HCT116 (cell line): ENCODE measurements around the gene TRAT1. TPM values are rescaled to one million over a fixed set of nuclear protein-coding genes. Genes with fewer than 3 reads are reported as not detected.

Experiments used
- ATAC-seq: fragments of 200-7000 bp; cut with Tn5 transposase; 2 replicates; pipeline ENCODE4 v1.9.1; 2020; ENCODE audit warnings: mild to moderate bottlenecking, moderate library complexity
- BruUV-seq: library from RNA; stranded (reverse); fragments of 400-500 nt; replicated peaks from 2 replicates; lab custom pipeline; 2021; lab: Mats Ljungman, UMichigan
- CTCF ChIA-PET: fragments of 300-600 bp; sonication (Branson Sonifier 250); formaldehyde crosslinking; loops from one replicate; lab custom pipeline; 2021; ENCODE audit warnings: antibody characterized with exemption; lab: Charles Lee
- POLR2A ChIA-PET: fragments of 300-600, 350-600 bp; sonication (Branson Sonifier 250); formaldehyde crosslinking; loops from one replicate; lab custom pipeline; 2021; ENCODE audit warnings: antibody characterized with exemption; lab: Charles Lee
- RAD21 ChIA-PET, 2 experiments: fragments of 300-600 bp; sonication (Branson Sonifier 250); formaldehyde crosslinking; loops; one replicate each; lab custom pipeline; 2023; ENCODE audit warnings: low total read pairs in 2 of 2; ENCODE audit not compliant: uncharacterized antibody in 2 of 2, unreplicated experiment in 2 of 2, low non-redundant PET in 1 of 2; lab: Charles Lee
- DNase-seq: peaks from one replicate; pipeline ENCODE4 v3.0.0-alpha.2; 2010; ENCODE audit warnings: low read depth, low spot score
- H2AFZ ChIP-seq: fragments of 200-600 bp; shearing (Covaris generic), sonication (generic); 2 replicates; pipeline ENCODE4 v1.6.1; 2017; ENCODE audit warnings: low read depth, mixed run types, mixed read lengths, antibody characterized with exemption, low read length; ENCODE audit not compliant: poor library complexity, severe bottlenecking
- H3K27ac ChIP-seq: 2 replicates; pipeline ENCODE4 v1.5.1; 2012; ENCODE audit warnings: low read depth, low read length
- H3K27me3 ChIP-seq: fragments of 200-600 bp; sonication (generic); 2 replicates; pipeline ENCODE4 v1.6.1; 2016; ENCODE audit warnings: mixed run types, low read length, mixed read lengths; ENCODE audit not compliant: insufficient read depth
- H3K36me3 ChIP-seq, 2 experiments: fragments of 200-500 bp in 1 of 2; fragments of 200-600 bp in 1 of 2; sonication (Bioruptor generic) in 1 of 2; sonication (generic) in 1 of 2; 2 replicates each; pipeline versions ENCODE4 v1.5.1 to v1.6.1; 2014 to 2016; ENCODE audit warnings: low read length in 2 of 2, inconsistent platforms in 1 of 2, mixed read lengths in 1 of 2, mixed run types in 1 of 2; ENCODE audit not compliant: insufficient read depth in 2 of 2, control insufficient read depth in 1 of 2
- H3K4me1 ChIP-seq, 2 experiments: fragments of 200-600 bp in 1 of 2; sonication (generic) in 1 of 2; 2 replicates each; pipeline versions ENCODE4 v1.5.1 to v1.6.1; 2012 to 2017; ENCODE audit warnings: low read length in 2 of 2, inconsistent platforms in 1 of 2, mild to moderate bottlenecking in 1 of 2, mixed read lengths in 1 of 2, mixed run types in 1 of 2, moderate library complexity in 1 of 2; ENCODE audit not compliant: insufficient read depth in 2 of 2, control insufficient read depth in 1 of 2
- H3K4me2 ChIP-seq: fragments of 200-600 bp; sonication (generic); 2 replicates; pipeline ENCODE4 v1.6.1; 2017; ENCODE audit warnings: mixed run types, low read length, mixed read lengths
- H3K4me3 ChIP-seq, 2 experiments: fragments of 200-600 bp in 1 of 2; sonication (generic) in 1 of 2; replicated peaks in 1 of 2; 2 replicates each; pipeline ENCODE4 v1.5.1; 2011 to 2016; ENCODE audit warnings: low read length in 2 of 2, control low read depth in 1 of 2, low read depth in 1 of 2, mild to moderate bottlenecking in 1 of 2, mixed read lengths in 1 of 2, mixed run types in 1 of 2
- H3K79me2 ChIP-seq: fragments of 200-600 bp; sonication (generic); 2 replicates; pipeline ENCODE4 v1.6.1; 2017; ENCODE audit warnings: mild to moderate bottlenecking, mixed run types, low read length, moderate library complexity, mixed read lengths; ENCODE audit not compliant: insufficient read depth
- H3K9ac ChIP-seq: fragments of 200-600 bp; sonication (generic); 2 replicates; pipeline ENCODE4 v1.6.1; 2016; ENCODE audit warnings: low read length, mixed read lengths
- H3K9me2 ChIP-seq: fragments of 200-600 bp; sonication (generic), shearing (Covaris generic); 2 replicates; pipeline ENCODE4 v1.6.1; 2017; ENCODE audit warnings: mixed run types, mild to moderate bottlenecking, moderate library complexity; ENCODE audit not compliant: insufficient read depth
- H3K9me3 ChIP-seq, 2 experiments: fragments of 200-500 bp in 1 of 2; fragments of 200-600 bp in 1 of 2; sonication (Bioruptor generic) in 1 of 2; sonication (generic) in 1 of 2; 2 replicates each; pipeline ENCODE4 v1.6.1; 2014 to 2017; ENCODE audit warnings: low read length in 2 of 2, mixed read lengths in 2 of 2, inconsistent platforms in 1 of 2, low read depth in 1 of 2, mild to moderate bottlenecking in 1 of 2, mixed run types in 1 of 2, moderate library complexity in 1 of 2; ENCODE audit not compliant: control insufficient read depth in 1 of 2, insufficient read depth in 1 of 2
- H4K20me1 ChIP-seq: fragments of 200-600 bp; sonication (generic), shearing (Covaris generic); 2 replicates; pipeline ENCODE4 v1.6.1; 2017; ENCODE audit warnings: mixed run types, mild to moderate bottlenecking, moderate library complexity; ENCODE audit not compliant: insufficient read depth
- ATF3 ChIP-seq: IDR thresholded peaks from 2 replicates; pipeline ENCODE4 v1.6.1; 2012
- CEBPB ChIP-seq: IDR thresholded peaks from 2 replicates; pipeline ENCODE4 v1.6.1; 2012; ENCODE audit warnings: low read depth
- EGR1 ChIP-seq: IDR thresholded peaks from 2 replicates; pipeline ENCODE4 v1.6.1; 2012; ENCODE audit warnings: low read depth
- ELF1 ChIP-seq: IDR thresholded peaks from 2 replicates; pipeline ENCODE4 v1.6.1; 2012; ENCODE audit warnings: low read depth, borderline replicate concordance
- EZH2 ChIP-seq: fragments of 200-600 bp; sonication (generic); IDR thresholded peaks from 2 replicates; pipeline ENCODE4 v1.6.1; 2017; ENCODE audit warnings: antibody characterized with exemption, mixed run types
- EZH2phosphoT487 ChIP-seq: fragments of 200-600 bp; IDR thresholded peaks from 2 replicates; pipeline ENCODE4 v1.6.1; 2018; ENCODE audit warnings: antibody characterized with exemption, borderline replicate concordance
- FOSL1 ChIP-seq: IDR thresholded peaks from 2 replicates; pipeline ENCODE4 v1.6.1; 2012; ENCODE audit warnings: low read depth
- JUND ChIP-seq: IDR thresholded peaks from 2 replicates; pipeline ENCODE4 v1.6.1; 2012
- POLR2A ChIP-seq: IDR thresholded peaks from 2 replicates; pipeline ENCODE4 v1.7.0; 2011; ENCODE audit warnings: borderline replicate concordance; ENCODE audit not compliant: insufficient read depth, insufficient read length; ENCODE audit errors: extremely low read depth
- POLR2AphosphoS5 ChIP-seq: IDR thresholded peaks from 2 replicates; pipeline ENCODE4 v1.6.1; 2011; ENCODE audit warnings: mild to moderate bottlenecking, low read depth, low read length, moderate library complexity
- RAD21 ChIP-seq: IDR thresholded peaks from 2 replicates; pipeline ENCODE4 v1.6.1; 2012; ENCODE audit warnings: low read depth, mild to moderate bottlenecking
- REST ChIP-seq: IDR thresholded peaks from 2 replicates; pipeline ENCODE4 v1.6.1; 2012; ENCODE audit warnings: low read depth
- SIN3A ChIP-seq: IDR thresholded peaks from 2 replicates; pipeline ENCODE4 v1.6.1; 2012; ENCODE audit warnings: low read depth
- SP1 ChIP-seq: IDR thresholded peaks from 2 replicates; pipeline ENCODE4 v1.6.1; 2012; ENCODE audit warnings: low read depth
- SRF ChIP-seq: IDR thresholded peaks from 2 replicates; pipeline ENCODE4 v1.6.1; 2012; ENCODE audit warnings: low read depth
- TCF7L2 ChIP-seq: IDR thresholded peaks from 2 replicates; pipeline ENCODE4 v1.7.0; 2011; ENCODE audit warnings: borderline replicate concordance, inconsistent platforms; ENCODE audit not compliant: insufficient read depth, insufficient read length; ENCODE audit errors: extremely low read depth
- YY1 ChIP-seq: IDR thresholded peaks from 2 replicates; pipeline ENCODE4 v1.6.1; 2011; ENCODE audit warnings: low read length, low read depth, moderate library complexity, mild to moderate bottlenecking; ENCODE audit not compliant: insufficient replicate concordance; ENCODE audit errors: extremely low read depth
- ZBTB33 ChIP-seq: IDR thresholded peaks from 2 replicates; pipeline ENCODE4 v1.6.1; 2011; ENCODE audit warnings: mild to moderate bottlenecking, low read length, moderate library complexity; ENCODE audit not compliant: insufficient replicate concordance; ENCODE audit errors: extremely low read depth
- ZFX ChIP-seq: fragments of 450-650 bp; IDR thresholded peaks from 2 replicates; pipeline ENCODE4 v1.6.1; 2017
- ZNF274 ChIP-seq: fragments of 200-500 bp; sonication (Bioruptor generic); IDR thresholded peaks from 2 replicates; pipeline ENCODE4 v1.6.1; 2014; ENCODE audit warnings: mild to moderate bottlenecking, low read depth, low read length, inconsistent platforms
- intact Hi-C: fragments of 100-400 bp; cut with micrococcal nuclease; formaldehyde crosslinking; loops from 2 replicates; pipeline ENCODE4 v1.10.0; 2022
- total RNA-seq: library from RNA; stranded (reverse); gene quantifications from one replicate; pipeline ENCODE4 v1.2.1, GENCODE V29; 2021; ENCODE audit not compliant: unreplicated experiment

Gene TRAT1
- total RNA-seq, 1 experiment from 2014 or later: not detected

GRCh38 chr3:108835101-108835500 lies 12.5 kb downstream of the TRAT1 start:
- no peak overlapping the region for H3K27ac ChIP-seq
- no peaks in the 10 kb centered on the region for H3K9me3 ChIP-seq
- H3K4me2 ChIP-seq: no peak overlapping the region
- H3K79me2 ChIP-seq: no peaks in the 10 kb centered on the region
- no peak overlapping the region for H3K9ac ChIP-seq
- H2AFZ ChIP-seq: no peak overlapping the region
- no peak for DNase-seq
- intact Hi-C loops: no loop called here
- H3K4me1 ChIP-seq: no peaks in the 10 kb centered on the region
- H3K36me3 ChIP-seq: no peaks in the 10 kb centered on the region
- ATAC-seq: no peak
- POLR2A ChIA-PET: no interaction called here
- no peak overlapping the region for H3K4me3 ChIP-seq
- no peaks in the 10 kb centered on the region for H3K9me2 ChIP-seq
- no peaks in the 10 kb centered on the region for H4K20me1 ChIP-seq
- BruUV-seq: no TSS peak
- H3K27me3 ChIP-seq: no peaks in the 10 kb centered on the region
- RAD21 ChIA-PET: no interaction called here
- CTCF ChIA-PET: no interaction called here
- TF ChIP-seq ELF1 (no peak), SP1 (no peak), ZBTB33 (no peak), EZH2 (no peak), SRF (no peak), ZFX (no peak), JUND (no peak), RAD21 (no peak), FOSL1 (no peak), EZH2phosphoT487 (no peak), SIN3A (no peak), ATF3 (no peak), EGR1 (no peak), CEBPB (no peak), POLR2A (no peak), POLR2AphosphoS5 (no peak), REST (no peak), TCF7L2 (no peak), YY1 (no peak), ZNF274 (no peak)
- TF ChIP-seq, all 23 proteins: peak for 0
